SK-N-SH treated with all-trans-retinoic acid at 6 μM for 48 hours (cell line): ENCODE data around the gene ETS1.

Experiments used
- ATAC-seq: fragments of 200-7000 bp; cut with Tn5 transposase; 3 replicates; pipeline ENCODE4 v1.9.1; 2020; ENCODE audit warnings: mild to moderate bottlenecking, moderate library complexity
- ARNTL ChIP-seq: fragments of 450-650 bp; formaldehyde crosslinking; IDR thresholded peaks from 2 replicates; pipeline ENCODE4 v1.5.0; 2020; ENCODE audit warnings: low read depth, mild to moderate bottlenecking, moderate library complexity, borderline replicate concordance
- BACH2 ChIP-seq: fragments of 250-450 bp; sonication (Bioruptor Pico); IDR thresholded peaks from 2 replicates; pipeline ENCODE4 v1.9.0; 2021; ENCODE audit warnings: mild to moderate bottlenecking, borderline replicate concordance
- CSDC2 ChIP-seq: fragments of 250-450 bp; sonication (Bioruptor Pico); IDR thresholded peaks from 2 replicates; pipeline ENCODE4 v1.5.0; 2020; ENCODE audit warnings: mild to moderate bottlenecking, moderate library complexity
- ESRRG ChIP-seq: fragments of 250-450 bp; sonication (Bioruptor Pico); IDR thresholded peaks from 2 replicates; pipeline ENCODE4 v1.6.1; 2021; ENCODE audit warnings: mild to moderate bottlenecking
- GLIS3 ChIP-seq: fragments of 250-450 bp; sonication (Bioruptor Pico); IDR thresholded peaks from 2 replicates; pipeline ENCODE4 v1.5.0; 2020; ENCODE audit warnings: mild to moderate bottlenecking, moderate library complexity
- ISL1 ChIP-seq: fragments of 250-450 bp; sonication (Bioruptor Pico); IDR thresholded peaks from 2 replicates; pipeline ENCODE4 v2.1.2; 2022; ENCODE audit warnings: mild to moderate bottlenecking, moderate library complexity
- OSR1 ChIP-seq: fragments of 250-450 bp; sonication (Bioruptor Pico); IDR thresholded peaks from 2 replicates; pipeline ENCODE4 v1.8.0; 2022; ENCODE audit warnings: moderate library complexity, mild to moderate bottlenecking, inconsistent platforms
- PATZ1 ChIP-seq: fragments of 250-450 bp; sonication (Bioruptor Pico); IDR thresholded peaks from 2 replicates; pipeline ENCODE4 v1.8.0; 2020; ENCODE audit warnings: mild to moderate bottlenecking, moderate library complexity, borderline replicate concordance
- PPARA ChIP-seq: fragments of 250-450 bp; sonication (Bioruptor Pico); IDR thresholded peaks from 2 replicates; pipeline ENCODE4 v1.5.0; 2020; ENCODE audit warnings: mild to moderate bottlenecking, borderline replicate concordance
- RARB ChIP-seq: fragments of 250-450 bp; sonication (Bioruptor Pico); IDR thresholded peaks from 2 replicates; pipeline ENCODE4 v1.8.0; 2021; ENCODE audit warnings: mild to moderate bottlenecking, moderate library complexity
- SNAI2 ChIP-seq: fragments of 250-450 bp; sonication (Bioruptor Pico); IDR thresholded peaks from 2 replicates; pipeline ENCODE4 v1.5.0; 2020; ENCODE audit warnings: mild to moderate bottlenecking, moderate library complexity
- TCF4 ChIP-seq: fragments of 250-450 bp; sonication (Bioruptor Pico); IDR thresholded peaks from 2 replicates; pipeline ENCODE4 v1.8.0; 2021; ENCODE audit warnings: mild to moderate bottlenecking, moderate library complexity, borderline replicate concordance
- TSHZ2 ChIP-seq: fragments of 250-450 bp; sonication (Bioruptor Pico); IDR thresholded peaks from 2 replicates; pipeline ENCODE4 v1.5.0; 2020; ENCODE audit warnings: mild to moderate bottlenecking, moderate library complexity
- ZC3H10 ChIP-seq: fragments of 250-450 bp; sonication (Bioruptor Pico); IDR thresholded peaks from 2 replicates; pipeline ENCODE4 v1.5.1; 2021; ENCODE audit warnings: mild to moderate bottlenecking, moderate library complexity
- ZFP3 ChIP-seq: fragments of 250-450 bp; sonication (Bioruptor Pico); IDR thresholded peaks from 2 replicates; pipeline ENCODE4 v1.5.0; 2020; ENCODE audit warnings: mild to moderate bottlenecking, moderate library complexity
- ZFP30 ChIP-seq: fragments of 450-650 bp; formaldehyde crosslinking; IDR thresholded peaks from 2 replicates; pipeline ENCODE4 v1.5.0; 2022; ENCODE audit warnings: mild to moderate bottlenecking, moderate library complexity
- ZNF8 ChIP-seq: fragments of 450-650 bp; formaldehyde crosslinking; IDR thresholded peaks from 2 replicates; pipeline ENCODE4 v1.5.0; 2020; ENCODE audit warnings: mild to moderate bottlenecking, moderate library complexity
- TF ChIP-seq, protein P1 (sequence below): fragments of 250-450 bp; sonication (Bioruptor Pico); IDR thresholded peaks from 2 replicates; pipeline ENCODE4 v1.5.1; 2021; ENCODE audit warnings: mild to moderate bottlenecking, moderate library complexity
- TF ChIP-seq, protein P2 (sequence below): fragments of 250-450 bp; sonication (Bioruptor Pico); IDR thresholded peaks from 2 replicates; pipeline ENCODE4 v1.5.1; 2020; ENCODE audit warnings: low read depth, mild to moderate bottlenecking, moderate library complexity

Gene ETS1

DNA sequence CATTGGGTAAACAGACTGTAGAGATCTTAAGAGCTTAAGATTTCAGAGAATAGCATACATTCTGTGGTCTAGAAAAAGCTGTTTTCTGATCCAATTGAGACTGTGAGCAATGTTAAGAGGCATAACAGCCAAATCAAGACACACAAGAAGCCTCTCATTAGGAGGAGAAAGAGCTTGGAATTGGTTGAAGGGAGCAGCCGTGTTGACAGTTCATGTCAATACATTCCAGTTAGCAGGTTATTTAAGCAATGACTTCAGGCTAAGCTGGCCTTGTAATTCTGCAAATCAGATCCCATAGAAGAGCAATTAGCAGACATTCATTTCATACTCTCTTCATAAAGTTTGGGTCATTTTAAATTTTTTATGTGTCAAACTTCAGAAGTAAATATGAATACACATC is 50.9 kb downstream of the ETS1 start:
- TF ChIP-seq ISL1 (CRISPR knock-in tag) (no peak), CSDC2 (CRISPR knock-in tag) (no peak), ZFP3 (no peak), BACH2 (CRISPR knock-in tag) (no peak), TSHZ2 (CRISPR knock-in tag) (no peak), ZFP30 (CRISPR knock-in tag) (no peak), PATZ1 (no peak), OSR1 (CRISPR knock-in tag) (no peak), GLIS3 (CRISPR knock-in tag) (no peak), ARNTL (CRISPR knock-in tag) (no peak), ZC3H10 (no peak)
- TF ChIP-seq, protein P1, sequence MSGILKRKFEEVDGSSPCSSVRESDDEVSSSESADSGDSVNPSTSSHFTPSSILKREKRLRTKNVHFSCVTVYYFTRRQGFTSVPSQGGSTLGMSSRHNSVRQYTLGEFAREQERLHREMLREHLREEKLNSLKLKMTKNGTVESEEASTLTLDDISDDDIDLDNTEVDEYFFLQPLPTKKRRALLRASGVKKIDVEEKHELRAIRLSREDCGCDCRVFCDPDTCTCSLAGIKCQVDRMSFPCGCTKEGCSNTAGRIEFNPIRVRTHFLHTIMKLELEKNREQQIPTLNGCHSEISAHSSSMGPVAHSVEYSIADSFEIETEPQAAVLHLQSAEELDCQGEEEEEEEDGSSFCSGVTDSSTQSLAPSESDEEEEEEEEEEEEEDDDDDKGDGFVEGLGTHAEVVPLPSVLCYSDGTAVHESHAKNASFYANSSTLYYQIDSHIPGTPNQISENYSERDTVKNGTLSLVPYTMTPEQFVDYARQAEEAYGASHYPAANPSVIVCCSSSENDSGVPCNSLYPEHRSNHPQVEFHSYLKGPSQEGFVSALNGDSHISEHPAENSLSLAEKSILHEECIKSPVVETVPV (CRISPR knock-in tag): no peak
- TF ChIP-seq, protein P2, sequence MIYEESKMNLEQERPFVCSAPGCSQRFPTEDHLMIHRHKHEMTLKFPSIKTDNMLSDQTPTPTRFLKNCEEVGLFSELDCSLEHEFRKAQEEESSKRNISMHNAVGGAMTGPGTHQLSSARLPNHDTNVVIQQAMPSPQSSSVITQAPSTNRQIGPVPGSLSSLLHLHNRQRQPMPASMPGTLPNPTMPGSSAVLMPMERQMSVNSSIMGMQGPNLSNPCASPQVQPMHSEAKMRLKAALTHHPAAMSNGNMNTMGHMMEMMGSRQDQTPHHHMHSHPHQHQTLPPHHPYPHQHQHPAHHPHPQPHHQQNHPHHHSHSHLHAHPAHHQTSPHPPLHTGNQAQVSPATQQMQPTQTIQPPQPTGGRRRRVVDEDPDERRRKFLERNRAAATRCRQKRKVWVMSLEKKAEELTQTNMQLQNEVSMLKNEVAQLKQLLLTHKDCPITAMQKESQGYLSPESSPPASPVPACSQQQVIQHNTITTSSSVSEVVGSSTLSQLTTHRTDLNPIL: no peak
- no peak for ATAC-seq

GRCh38 chr11:128535468-128536457 is 51.6 kb downstream of the ETS1 start:
- ATAC-seq: no peak
- TF ChIP-seq OSR1 (CRISPR knock-in tag) (no peak), SNAI2 (CRISPR knock-in tag) (no peak), PPARA (CRISPR knock-in tag) (no peak), CSDC2 (CRISPR knock-in tag) (no peak), BACH2 (CRISPR knock-in tag) (no peak)
- TF ChIP-seq, protein P1 (CRISPR knock-in tag): no peak

DNA sequence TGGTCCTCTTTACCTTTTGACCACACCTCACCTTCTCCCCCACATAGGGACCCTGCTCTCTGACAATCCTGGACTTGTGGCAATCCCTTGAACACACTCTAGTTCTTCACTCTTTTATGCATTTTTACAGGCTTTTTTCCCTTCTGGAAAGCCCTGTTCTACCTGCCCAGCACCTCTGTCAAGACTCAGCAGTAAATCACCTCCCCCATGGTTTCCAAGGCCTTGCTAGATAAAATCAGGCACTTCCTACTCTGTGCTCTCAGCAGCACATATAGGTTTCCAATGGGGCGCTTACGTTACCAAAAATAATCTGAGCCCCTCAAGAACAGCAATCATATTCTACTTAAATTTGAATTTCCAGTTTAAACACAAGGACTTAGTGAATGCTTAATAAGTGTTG is 53.9 kb downstream of the ETS1 start:
- no peak for ATAC-seq
- TF ChIP-seq OSR1 (CRISPR knock-in tag) (no peak), ZFP3 (no peak), ISL1 (CRISPR knock-in tag) (no peak), ZFP30 (CRISPR knock-in tag) (no peak), ESRRG (no peak), TCF4 (no peak), ZNF8 (CRISPR knock-in tag) (no peak), TSHZ2 (CRISPR knock-in tag) (no peak), PPARA (CRISPR knock-in tag) (no peak), RARB (CRISPR knock-in tag) (no peak)
- TF ChIP-seq, protein P2: no peak
- TF ChIP-seq, protein P1 (CRISPR knock-in tag): no peak
